A549 (cell line): ENCODE data around the gene PARD3B. TPM values are rescaled to one million over a fixed set of nuclear protein-coding genes. Genes with fewer than 3 reads are reported as not detected.

Experiments used
- ATAC-seq, 2 experiments: fragments of 200-7000 bp in 1 of 2; fragments of >200 bp in 1 of 2; cut with Nextera tagmentation in 1 of 2; cut with Tn5 transposase in 1 of 2; 3 replicates each; pipeline versions ENCODE4 v1.8.0 to v1.9.1; 2018 to 2020; ENCODE audit warnings: mild to moderate bottlenecking in 1 of 2, moderate library complexity in 1 of 2
- CTCF ChIA-PET: fragments of 300-600 bp; sonication (Branson Sonifier 250); formaldehyde crosslinking; extraction: SDS; loops from one replicate; lab custom pipeline; 2021; ENCODE audit warnings: antibody characterized with exemption, inconsistent platforms; lab: Yijun Ruan, JAX
- POLR2A ChIA-PET: fragments of 350-600 bp; formaldehyde crosslinking; extraction: SDS; loops from one replicate; lab custom pipeline; 2021; ENCODE audit warnings: antibody characterized with exemption, inconsistent platforms; lab: Yijun Ruan, JAX
- DNase-seq, 2 experiments: peaks; one replicate each; pipeline versions ENCODE4 v3.0.0 to v3.0.0-alpha.2; 2011 to 2016; ENCODE audit warnings: low read depth in 1 of 2, low spot score in 1 of 2
- FAIRE-seq: peaks from 2 replicates; lab custom pipeline; 2011; peaks lifted over from hg19 to GRCh38; lab: Jason Lieb, UNC
- H3K27ac ChIP-seq, 2 experiments: fragments of >200 bp; sonication (Bioruptor Twin); formaldehyde crosslinking; 3 replicates each; pipeline ENCODE4 v1.5.1; 2016 to 2017
- H3K4me1 ChIP-seq: fragments of >200 bp; sonication (Bioruptor Twin); formaldehyde crosslinking; 3 replicates; pipeline ENCODE4 v1.6.1; 2016
- H3K4me2 ChIP-seq: fragments of >200 bp; sonication (Bioruptor Twin); formaldehyde crosslinking; 3 replicates; pipeline ENCODE4 v1.6.1; 2016
- H3K4me3 ChIP-seq: fragments of >200 bp; sonication (Bioruptor Twin); formaldehyde crosslinking; 3 replicates; pipeline ENCODE4 v1.5.1; 2016
- H3K9me3 ChIP-seq: fragments of >200 bp; sonication (Bioruptor Twin); formaldehyde crosslinking; 3 replicates; pipeline ENCODE4 v1.6.1; 2016
- BHLHE40 ChIP-seq: IDR thresholded peaks from 2 replicates; pipeline ENCODE4 v1.6.1; 2012; ENCODE audit warnings: low read depth, low read length, inconsistent platforms
- CHD4 ChIP-seq: fragments of 200-600 bp; sonication (generic); IDR thresholded peaks from 2 replicates; pipeline ENCODE4 v1.6.1; 2016; ENCODE audit warnings: antibody characterized with exemption, mild to moderate bottlenecking, borderline replicate concordance
- EHF ChIP-seq: fragments of 250-450 bp; sonication (Bioruptor Pico); IDR thresholded peaks from 2 replicates; pipeline ENCODE4 v1.5.0; 2020; ENCODE audit warnings: mild to moderate bottlenecking
- FOSL2 ChIP-seq, 2 experiments: fragments of 450-650 bp in 1 of 2; fragments of >200 bp in 1 of 2; sonication (Bioruptor Twin) in 1 of 2; formaldehyde crosslinking; IDR thresholded peaks; 2 replicates each; pipeline versions ENCODE4 v1.5.0 to v1.6.1; 2016 to 2020; ENCODE audit warnings: mild to moderate bottlenecking in 1 of 2, moderate library complexity in 1 of 2
- GATA3 ChIP-seq: IDR thresholded peaks from 2 replicates; pipeline ENCODE4 v1.6.1; 2012; ENCODE audit warnings: borderline replicate concordance
- HOXA7 ChIP-seq: fragments of 250-450 bp; sonication (Bioruptor Pico); IDR thresholded peaks from 2 replicates; pipeline ENCODE4 v1.5.0; 2020; ENCODE audit warnings: mild to moderate bottlenecking, moderate library complexity
- HOXB13 ChIP-seq: fragments of 250-450 bp; sonication (Bioruptor Pico); IDR thresholded peaks from 2 replicates; pipeline ENCODE4 v1.5.0; 2020; ENCODE audit warnings: low read depth, mild to moderate bottlenecking, moderate library complexity
- KDM1A ChIP-seq: fragments of 200-600 bp; sonication (generic); IDR thresholded peaks from 2 replicates; pipeline ENCODE4 v1.6.1; 2016; ENCODE audit warnings: low read depth, mild to moderate bottlenecking
- MAFK ChIP-seq: fragments of 450-650 bp; IDR thresholded peaks from 2 replicates; pipeline ENCODE4 v1.6.1; 2014; ENCODE audit not compliant: partially characterized antibody
- MYC ChIP-seq: IDR thresholded peaks from 2 replicates; pipeline ENCODE4 v1.6.1; 2012; ENCODE audit warnings: mild to moderate bottlenecking, inconsistent platforms, low read length, improper control_type of control experiment, borderline replicate concordance
- NPAS2 ChIP-seq: fragments of 250-450 bp; sonication (Bioruptor Pico); IDR thresholded peaks from 2 replicates; pipeline ENCODE4 v1.8.0; 2022; ENCODE audit warnings: mild to moderate bottlenecking, moderate library complexity, borderline replicate concordance
- RAD21 ChIP-seq, 2 experiments: fragments of >200 bp in 1 of 2; sonication (Bioruptor Twin) in 1 of 2; formaldehyde crosslinking in 1 of 2; IDR thresholded peaks in 1 of 2; conservative IDR thresholded peaks in 1 of 2; 2 replicates in 1 of 2; 3 replicates in 1 of 2; pipeline ENCODE4 v1.6.1; 2012 to 2018; ENCODE audit warnings: inconsistent platforms in 1 of 2
- RCOR1 ChIP-seq: fragments of 150-350 bp; IDR thresholded peaks from 2 replicates; pipeline ENCODE4 v1.6.1; 2014; ENCODE audit warnings: antibody characterized with exemption, low read length, low read depth
- ZC3H11A ChIP-seq: fragments of 450-650 bp; IDR thresholded peaks from 2 replicates; pipeline ENCODE4 v1.6.1; 2014; ENCODE audit warnings: antibody characterized with exemption, mild to moderate bottlenecking
- ZNF302 ChIP-seq: fragments of 250-450 bp; sonication (Bioruptor Pico); IDR thresholded peaks from 2 replicates; pipeline ENCODE4 v1.9.0; 2021; ENCODE audit warnings: inconsistent platforms, mild to moderate bottlenecking, moderate library complexity
- WGBS: methylation state at CpG from one replicate; pipeline ENCODE4 v1.1.6; 2017; ENCODE audit errors: missing lambda C conversion rate; 5-methylcytosine and 5-hydroxymethylcytosine counted together
- polyA plus RNA-seq, 4 experiments: library from polyadenylated mRNA; depleted of rRNA in 3 of 4; stranded (reverse); fragments of >200 nt; fragmentation: RNase III in 1 of 4; extraction: RNeasy Plus Mini Kit Qiagen cat#74134 plus additional on column Dnase treatment in 1 of 4; gene quantifications; 2 replicates in 3 of 4; 3 replicates in 1 of 4; pipeline ENCODE4 v1.2.3, GENCODE V29; 2011 to 2017
- TF ChIP-seq, protein P1 (sequence below): fragments of 200-600 bp; sonication (generic); IDR thresholded peaks from 2 replicates; pipeline ENCODE4 v1.6.1; 2016; ENCODE audit warnings: antibody characterized with exemption, mild to moderate bottlenecking, moderate library complexity
- TF ChIP-seq, protein P2 (sequence below): fragments of 450-650 bp; IDR thresholded peaks from 2 replicates; pipeline ENCODE4 v1.6.1; 2014; ENCODE audit warnings: antibody characterized with exemption
- TF ChIP-seq, protein P3 (sequence below): IDR thresholded peaks from 2 replicates; pipeline ENCODE4 v1.6.1; 2012

Gene PARD3B
- polyA plus RNA-seq, 2 of the 4 experiments (the other 2 are of a cell fraction), result 1.2 to 2.4 TPM

DNA sequence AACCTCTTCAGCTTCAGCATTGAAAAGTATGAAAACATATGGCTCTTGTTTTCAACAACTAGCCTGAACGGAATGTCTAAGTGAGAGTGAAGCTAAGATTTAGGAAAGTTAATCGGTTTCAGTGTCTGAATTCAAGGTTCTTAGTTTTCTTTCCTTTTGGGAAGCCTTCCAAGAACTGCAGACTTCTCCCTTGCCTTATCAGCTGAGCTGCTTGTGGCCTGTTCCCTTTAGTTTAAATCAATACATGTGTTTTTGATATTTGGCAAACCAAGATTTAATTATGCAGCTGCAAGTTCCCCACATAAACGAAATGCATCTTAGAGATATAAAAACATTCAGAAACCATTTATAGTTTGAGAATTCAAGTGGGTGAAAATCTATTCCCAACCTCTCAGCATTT, 862.7 kb downstream of the PARD3B start:
- Histone ChIP-seq H3K27ac (no peak overlapping the region), H3K9me3 (no peaks in the 10 kb centered on the region), H3K4me2 (no peak overlapping the region), H3K4me1 (peaks cover 11% of the 10 kb centered on the region), H3K4me3 (no peak overlapping the region)
- no peak for DNase-seq
- no peak for ATAC-seq
- WGBS, result 19% methylated on average over 3 of the region's 3 CpGs
- no peak for FAIRE-seq
- TF ChIP-seq CHD4 (no peak), NPAS2 (no peak), MAFK (no peak), ZC3H11A (no peak)
- TF ChIP-seq, protein P1, sequence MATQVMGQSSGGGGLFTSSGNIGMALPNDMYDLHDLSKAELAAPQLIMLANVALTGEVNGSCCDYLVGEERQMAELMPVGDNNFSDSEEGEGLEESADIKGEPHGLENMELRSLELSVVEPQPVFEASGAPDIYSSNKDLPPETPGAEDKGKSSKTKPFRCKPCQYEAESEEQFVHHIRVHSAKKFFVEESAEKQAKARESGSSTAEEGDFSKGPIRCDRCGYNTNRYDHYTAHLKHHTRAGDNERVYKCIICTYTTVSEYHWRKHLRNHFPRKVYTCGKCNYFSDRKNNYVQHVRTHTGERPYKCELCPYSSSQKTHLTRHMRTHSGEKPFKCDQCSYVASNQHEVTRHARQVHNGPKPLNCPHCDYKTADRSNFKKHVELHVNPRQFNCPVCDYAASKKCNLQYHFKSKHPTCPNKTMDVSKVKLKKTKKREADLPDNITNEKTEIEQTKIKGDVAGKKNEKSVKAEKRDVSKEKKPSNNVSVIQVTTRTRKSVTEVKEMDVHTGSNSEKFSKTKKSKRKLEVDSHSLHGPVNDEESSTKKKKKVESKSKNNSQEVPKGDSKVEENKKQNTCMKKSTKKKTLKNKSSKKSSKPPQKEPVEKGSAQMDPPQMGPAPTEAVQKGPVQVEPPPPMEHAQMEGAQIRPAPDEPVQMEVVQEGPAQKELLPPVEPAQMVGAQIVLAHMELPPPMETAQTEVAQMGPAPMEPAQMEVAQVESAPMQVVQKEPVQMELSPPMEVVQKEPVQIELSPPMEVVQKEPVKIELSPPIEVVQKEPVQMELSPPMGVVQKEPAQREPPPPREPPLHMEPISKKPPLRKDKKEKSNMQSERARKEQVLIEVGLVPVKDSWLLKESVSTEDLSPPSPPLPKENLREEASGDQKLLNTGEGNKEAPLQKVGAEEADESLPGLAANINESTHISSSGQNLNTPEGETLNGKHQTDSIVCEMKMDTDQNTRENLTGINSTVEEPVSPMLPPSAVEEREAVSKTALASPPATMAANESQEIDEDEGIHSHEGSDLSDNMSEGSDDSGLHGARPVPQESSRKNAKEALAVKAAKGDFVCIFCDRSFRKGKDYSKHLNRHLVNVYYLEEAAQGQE, result no peak
- CTCF ChIA-PET, result no interaction called here
- POLR2A ChIA-PET, result no interaction called here

DNA sequence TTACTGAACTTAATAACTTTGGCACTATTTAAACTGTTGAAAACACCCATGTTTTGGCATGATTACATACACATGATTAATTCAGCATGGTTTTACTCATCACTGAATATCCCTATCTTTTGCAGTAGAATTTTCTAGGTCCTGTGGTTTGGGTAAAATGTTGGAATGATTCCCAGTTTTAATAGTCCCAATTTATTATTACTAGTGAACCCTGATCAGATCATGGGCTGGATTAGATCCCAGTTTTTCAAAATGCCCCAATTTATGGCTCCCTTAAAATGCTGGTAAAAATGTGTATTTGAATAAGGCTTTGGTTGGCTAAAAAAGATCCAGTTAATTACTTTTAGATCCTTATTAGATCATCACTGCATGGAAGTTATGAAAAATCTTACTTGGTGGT, 863.4 kb downstream of the PARD3B start:
- POLR2A ChIA-PET, result no interaction called here
- Histone ChIP-seq H3K9me3 (no peaks in the 10 kb centered on the region), H3K4me1 (peaks cover 11% of the 10 kb centered on the region), H3K4me3 (no peak overlapping the region), H3K27ac (no peak overlapping the region), H3K4me2 (no peak overlapping the region)
- TF ChIP-seq, protein P2, sequence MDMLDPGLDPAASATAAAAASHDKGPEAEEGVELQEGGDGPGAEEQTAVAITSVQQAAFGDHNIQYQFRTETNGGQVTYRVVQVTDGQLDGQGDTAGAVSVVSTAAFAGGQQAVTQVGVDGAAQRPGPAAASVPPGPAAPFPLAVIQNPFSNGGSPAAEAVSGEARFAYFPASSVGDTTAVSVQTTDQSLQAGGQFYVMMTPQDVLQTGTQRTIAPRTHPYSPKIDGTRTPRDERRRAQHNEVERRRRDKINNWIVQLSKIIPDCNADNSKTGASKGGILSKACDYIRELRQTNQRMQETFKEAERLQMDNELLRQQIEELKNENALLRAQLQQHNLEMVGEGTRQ, result no peak
- FAIRE-seq (no peak), ATAC-seq (no peak), DNase-seq (no peak)
- CTCF ChIA-PET, result no interaction called here

DNA sequence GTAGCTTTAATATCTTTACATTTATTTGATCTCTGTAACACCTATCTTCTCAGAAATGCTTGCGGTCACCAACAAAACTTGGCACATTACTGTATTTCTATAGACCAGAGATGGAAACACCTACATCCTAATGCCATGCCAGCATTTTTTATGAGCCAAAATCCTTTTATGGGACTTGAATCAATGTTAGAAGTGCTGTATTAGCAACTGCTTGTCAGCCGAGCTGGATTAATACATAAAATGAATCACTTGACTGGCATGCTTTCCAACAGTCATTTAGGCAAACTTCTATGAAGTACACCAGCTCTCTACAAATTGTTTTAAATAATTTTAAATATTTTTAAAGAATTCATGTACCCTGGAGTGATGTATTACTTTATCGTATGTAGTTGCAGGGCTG, 864.1 kb downstream of the PARD3B start:
- ChIA-PET CTCF (no interaction called here), POLR2A (no interaction called here)
- H3K9me3 ChIP-seq, result no peaks in the 10 kb centered on the region
- peaks cover 11% of the 10 kb centered on the region for H3K4me1 ChIP-seq
- H3K4me3 ChIP-seq, result no peak overlapping the region
- no peak for TF ChIP-seq CHD4
- DNase-seq, result no peak
- no peak overlapping the region for H3K4me2 ChIP-seq
- no peak for ATAC-seq
- no peak for FAIRE-seq
- H3K27ac ChIP-seq, result no peak overlapping the region
- WGBS, result 71% methylated on average over 3 of the region's 3 CpGs

DNA sequence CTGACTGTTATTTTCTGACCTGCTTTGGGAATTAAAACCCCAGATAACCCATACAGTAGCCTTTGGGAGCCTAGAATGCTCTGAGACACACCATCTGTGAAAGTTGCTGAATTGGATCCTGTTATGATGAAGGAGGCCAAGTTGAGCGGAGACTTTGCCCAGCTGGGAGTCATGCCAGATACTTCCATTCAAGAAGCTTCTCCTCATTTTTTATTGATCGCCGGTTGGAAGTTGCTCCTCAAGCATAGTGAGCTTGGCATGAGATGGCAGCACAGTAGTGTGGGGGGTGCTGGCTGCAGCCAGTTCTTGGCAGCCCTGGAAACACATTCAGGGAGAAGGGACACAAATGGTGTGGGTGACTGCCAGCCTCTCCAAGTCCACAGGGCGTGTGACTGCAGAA, 866.3 kb downstream of the PARD3B start:
- CTCF ChIA-PET, result no interaction called here
- Histone ChIP-seq H3K4me1 (no peaks in the 10 kb centered on the region), H3K27ac (no peak overlapping the region), H3K9me3 (no peaks in the 10 kb centered on the region), H3K4me2 (no peak overlapping the region), H3K4me3 (no peak overlapping the region)
- TF ChIP-seq, protein P3, sequence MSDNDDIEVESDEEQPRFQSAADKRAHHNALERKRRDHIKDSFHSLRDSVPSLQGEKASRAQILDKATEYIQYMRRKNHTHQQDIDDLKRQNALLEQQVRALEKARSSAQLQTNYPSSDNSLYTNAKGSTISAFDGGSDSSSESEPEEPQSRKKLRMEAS, result no peak
- TF ChIP-seq MYC (no peak), MAFK (no peak), GATA3 (no peak), HOXA7 (CRISPR knock-in tag) (no peak), HOXB13 (CRISPR knock-in tag) (no peak), RAD21 (conservative IDR thresholded peaks at IDR 0.05 in 1 of 2, IDR thresholded peaks at IDR 0.05 in 1 of 2) (no peak), RCOR1 (no peak), KDM1A (no peak), EHF (CRISPR knock-in tag) (no peak), ZNF302 (CRISPR knock-in tag) (no peak), FOSL2 (IDR thresholded peaks at IDR 0.05) (no peak), FOSL2 (CRISPR knock-in tag; IDR thresholded peaks at IDR 0.05) (no peak), BHLHE40 (no peak)
- no peak for ATAC-seq
- POLR2A ChIA-PET, result no interaction called here
- no peak for FAIRE-seq
- DNase-seq, result no peak
- WGBS, result 70% methylated on average over 4 of the region's 4 CpGs
